ENCODE data around the gene MORN5. TPM values are rescaled to one million over a fixed set of nuclear protein-coding genes. Genes with fewer than 3 reads are reported as not detected.

Gene MORN5
- total and polyA plus RNA-seq, 2 donors from 2014 or later, result 1.6 to 5.6 TPM

DNA sequence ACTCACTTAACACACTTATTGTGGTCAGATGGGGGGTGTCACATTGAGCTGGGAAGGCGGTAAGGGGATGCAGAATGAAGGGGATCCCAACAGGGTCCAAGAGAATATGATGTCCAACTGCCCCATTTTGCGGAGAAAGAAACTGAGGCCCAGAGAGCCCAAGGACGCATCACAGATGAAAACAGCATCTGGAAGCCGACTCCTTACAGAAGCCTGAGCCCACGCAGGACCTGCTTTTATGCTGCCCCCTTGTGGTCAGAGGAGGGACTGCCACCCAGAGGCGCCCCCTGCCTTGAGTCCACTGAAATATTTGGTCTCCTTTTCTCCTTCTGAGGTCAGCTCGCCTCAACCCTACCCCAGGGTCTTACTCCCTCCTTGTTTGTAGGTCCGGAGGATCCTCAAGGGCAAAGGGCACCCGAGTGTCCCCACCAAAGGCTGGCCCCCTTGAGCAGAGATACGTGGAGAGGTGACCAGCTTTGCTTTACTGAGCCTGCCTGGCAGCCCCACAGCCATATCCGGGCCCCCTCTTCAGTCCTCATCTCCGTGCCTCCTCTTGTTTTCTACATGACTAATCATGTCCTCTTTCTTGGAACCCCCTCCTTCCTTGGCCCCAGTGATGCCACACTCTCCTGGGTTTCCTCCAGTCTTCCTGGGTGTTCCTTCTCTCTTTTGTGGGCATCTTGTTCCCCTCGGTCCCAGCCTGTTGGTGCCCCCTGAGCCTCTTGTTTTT lies 36.6 kb upstream of the MORN5 start:
- peak; percentile 98 for TF ChIP-seq CTCF (IDR thresholded peaks at IDR 0.05; ENCODE audit: borderline replicate concordance, extremely low read depth, insufficient read depth)
- peaks cover 0 to 8% (median 0%) of the 10 kb centered on the region in 3 donors for H3K4me1 ChIP-seq (ENCODE audit: control insufficient read depth in 2 of 3, insufficient read depth in 2 of 3, low read depth in 1 of 3, low read length in 3 of 3)
- FAIRE-seq (no peak), DNase-seq (peak; percentile 76 to 85 (median 83))
- no peak overlapping the region for H3K4me3 ChIP-seq (ENCODE audit: low read length in 3 of 3)
- H3K36me3 ChIP-seq (ENCODE audit: control insufficient read depth in 2 of 3, insufficient read depth in 3 of 3, low read length in 3 of 3), result no peaks in the 10 kb centered on the region
- H3K9me3 ChIP-seq (ENCODE audit: control insufficient read depth in 2 of 3, insufficient read depth in 1 of 3, low read length in 3 of 3), result no peaks in the 10 kb centered on the region
- H3K27me3 ChIP-seq (ENCODE audit: control insufficient read depth, insufficient read depth, low read length), result peaks cover 10% of the 10 kb centered on the region
- no peak overlapping the region for H3K27ac ChIP-seq (ENCODE audit: low read depth in 2 of 2, low read length in 2 of 2)
- no peak overlapping the region for H3K9ac ChIP-seq (ENCODE audit: low read length in 3 of 3)
- intact Hi-C loops (cut with DNase I), result loop anchor here (5.0 kb wide), 1 partner anchor 229 kb away; no protein-coding TSS in a partner anchor

DNA sequence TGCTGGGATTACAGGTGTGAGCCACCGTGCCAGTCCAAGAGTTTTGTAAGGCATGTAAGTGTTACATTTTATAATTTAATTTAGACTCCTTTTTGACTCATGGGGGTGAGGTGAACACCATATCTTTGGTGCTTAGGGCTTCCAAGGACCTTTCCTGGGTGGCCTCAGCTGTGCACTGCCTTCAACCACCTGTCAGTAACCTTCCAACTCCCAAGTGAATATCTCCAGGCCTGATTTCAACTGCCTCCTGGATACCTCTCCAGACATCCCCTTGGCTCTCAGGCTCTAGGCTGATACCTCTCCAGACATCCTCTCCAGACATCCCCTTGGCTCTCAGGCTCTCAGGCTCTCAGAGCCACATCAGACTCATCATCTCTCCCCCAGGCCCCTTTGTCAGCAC lies 35.7 kb upstream of the MORN5 start:
- Histone ChIP-seq H3K9ac (ENCODE audit: low read length in 3 of 3) (no peak overlapping the region), H3K9me3 (ENCODE audit: control insufficient read depth in 2 of 3, insufficient read depth in 1 of 3, low read length in 3 of 3) (no peaks in the 10 kb centered on the region), H3K4me1 (ENCODE audit: control insufficient read depth in 2 of 3, insufficient read depth in 2 of 3, low read depth in 1 of 3, low read length in 3 of 3) (peaks cover 0 to 8% (median 0%) of the 10 kb centered on the region in 3 donors), H3K27ac (ENCODE audit: low read depth in 2 of 2, low read length in 2 of 2) (no peak overlapping the region), H3K4me3 (ENCODE audit: low read length in 3 of 3) (no peak overlapping the region), H3K36me3 (ENCODE audit: control insufficient read depth in 2 of 3, insufficient read depth in 3 of 3, low read length in 3 of 3) (no peaks in the 10 kb centered on the region), H3K27me3 (ENCODE audit: control insufficient read depth, insufficient read depth, low read length) (peaks cover 10% of the 10 kb centered on the region)
- DNase-seq (no peak), FAIRE-seq (no peak)
- intact Hi-C loops (cut with DNase I), result loop anchor here (5.0 kb wide), 1 partner anchor 228 kb away; no protein-coding TSS in a partner anchor
- no peak for TF ChIP-seq CTCF (IDR thresholded peaks at IDR 0.05; ENCODE audit: borderline replicate concordance, extremely low read depth, insufficient read depth)

DNA sequence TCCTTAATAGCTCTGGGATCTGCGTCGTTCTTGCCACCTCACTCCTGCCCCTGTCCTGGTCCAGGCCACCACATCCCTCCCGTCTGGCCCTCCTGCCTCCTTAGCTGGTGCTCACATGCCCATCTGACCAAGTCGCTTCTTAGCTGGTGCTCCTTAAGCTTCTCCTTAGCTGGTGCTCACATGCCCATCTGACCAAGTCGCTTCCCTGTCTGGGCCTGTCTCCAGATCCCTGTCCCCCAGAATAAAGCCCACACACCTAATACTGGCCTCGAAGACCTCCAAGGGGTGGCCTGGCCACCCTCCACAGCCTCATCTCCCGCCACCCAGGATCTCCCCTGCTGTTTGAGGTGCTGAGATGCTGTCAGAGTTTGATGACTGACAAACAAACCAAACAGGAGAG lies 35.2 kb upstream of the MORN5 start:
- Histone ChIP-seq H3K36me3 (ENCODE audit: control insufficient read depth in 2 of 3, insufficient read depth in 3 of 3, low read length in 3 of 3) (no peaks in the 10 kb centered on the region), H3K27me3 (ENCODE audit: control insufficient read depth, insufficient read depth, low read length) (peaks cover 10% of the 10 kb centered on the region), H3K9ac (ENCODE audit: low read length in 3 of 3) (no peak overlapping the region), H3K4me3 (ENCODE audit: low read length in 3 of 3) (no peak overlapping the region), H3K9me3 (ENCODE audit: control insufficient read depth in 2 of 3, insufficient read depth in 1 of 3, low read length in 3 of 3) (no peaks in the 10 kb centered on the region), H3K4me1 (ENCODE audit: control insufficient read depth in 2 of 3, insufficient read depth in 2 of 3, low read depth in 1 of 3, low read length in 3 of 3) (peaks cover 0 to 8% (median 0%) of the 10 kb centered on the region in 3 donors), H3K27ac (ENCODE audit: low read depth in 2 of 2, low read length in 2 of 2) (no peak overlapping the region)
- FAIRE-seq (no peak), DNase-seq (peak in 1 of 5 donors; percentile 34)
- intact Hi-C loops (cut with DNase I), result loop anchor here (5.0 kb wide), 1 partner anchor 228 kb away; no protein-coding TSS in a partner anchor
- TF ChIP-seq CTCF (IDR thresholded peaks at IDR 0.05; ENCODE audit: borderline replicate concordance, extremely low read depth, insufficient read depth), result no peak

Data from kidney (tissue), 14 donors.